Activated CD4-positive, CD25-positive, alpha-beta regulatory T cell treated with anti-CD3 and anti-CD28 coated beads, Interleukin-2, amount 50 U/mL, for 24 hours (primary cell): ENCODE results near the gene ZNHIT6.

ENCODE experiments used
- ATAC-seq, 2 donors: fragments of 150-1000 bp; cut with Tn5 transposase; one replicate each; pipeline ENCODE4 v1.10.0; 2021; ENCODE audit warnings: mild to moderate bottlenecking in 1 of 2, moderate library complexity in 1 of 2

Gene ZNHIT6

GRCh38 chr1:85615586-85616363, 92.5 kb downstream of the ZNHIT6 start:
- no peak for ATAC-seq

DNA sequence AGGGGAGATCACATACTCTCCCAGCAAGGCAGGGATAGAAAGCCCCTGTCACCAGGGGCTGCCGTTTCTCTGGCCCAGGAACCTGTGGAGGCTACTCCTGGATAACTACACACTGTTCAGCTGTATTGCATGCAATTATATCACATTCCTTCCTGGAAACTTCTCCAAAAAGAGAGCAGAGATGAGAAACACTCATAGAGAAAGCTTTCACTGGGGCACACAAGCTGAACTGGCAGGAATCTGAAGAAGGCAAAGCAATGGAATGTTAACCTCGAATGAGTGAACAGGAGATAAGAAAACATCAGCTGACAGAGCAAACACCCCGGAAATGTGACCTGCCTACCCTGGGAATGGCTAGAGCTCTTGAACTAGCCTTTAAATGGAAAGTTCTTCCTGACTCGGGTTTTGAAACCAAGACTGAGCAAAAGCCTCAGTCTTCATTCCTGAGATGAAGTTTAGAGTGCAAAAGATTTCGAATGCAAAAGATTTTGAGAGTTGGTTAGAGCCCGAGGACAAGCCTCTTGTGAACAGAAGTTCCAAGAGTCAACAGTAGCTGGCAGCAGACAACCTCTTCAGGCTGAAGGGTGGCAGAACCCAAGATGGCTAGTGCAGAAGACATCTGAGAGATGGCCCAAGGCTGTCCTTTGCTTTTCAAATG, 95.4 kb downstream of the ZNHIT6 start:
- no peak for ATAC-seq

DNA sequence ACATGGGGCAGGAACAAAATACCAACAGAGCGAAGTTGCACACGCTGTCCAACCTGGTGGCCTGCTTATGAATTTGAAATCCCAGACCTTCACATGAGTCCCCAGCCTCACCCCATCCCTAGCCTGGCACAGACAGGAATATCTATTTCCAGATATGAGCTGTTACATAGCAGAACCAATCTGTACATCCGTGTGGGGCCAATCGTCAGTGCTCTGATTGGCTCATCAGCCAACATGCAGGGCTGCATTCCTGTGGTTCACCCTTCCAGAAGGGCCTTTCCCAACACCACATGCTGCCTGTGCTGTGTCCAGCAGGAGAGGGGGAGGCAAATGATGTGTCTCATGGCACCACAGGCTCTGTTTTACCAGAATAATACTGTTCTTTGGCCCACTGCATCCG, 96.4 kb downstream of the ZNHIT6 start:
- no peak for ATAC-seq

- no peak for ATAC-seq
Measured at GRCh38 chr1:85611425-85611824, 96.8 kb downstream of the ZNHIT6 start.

- no peak for ATAC-seq
Measured at GRCh38 chr1:85609976-85610375, 98.3 kb downstream of the ZNHIT6 start.

DNA sequence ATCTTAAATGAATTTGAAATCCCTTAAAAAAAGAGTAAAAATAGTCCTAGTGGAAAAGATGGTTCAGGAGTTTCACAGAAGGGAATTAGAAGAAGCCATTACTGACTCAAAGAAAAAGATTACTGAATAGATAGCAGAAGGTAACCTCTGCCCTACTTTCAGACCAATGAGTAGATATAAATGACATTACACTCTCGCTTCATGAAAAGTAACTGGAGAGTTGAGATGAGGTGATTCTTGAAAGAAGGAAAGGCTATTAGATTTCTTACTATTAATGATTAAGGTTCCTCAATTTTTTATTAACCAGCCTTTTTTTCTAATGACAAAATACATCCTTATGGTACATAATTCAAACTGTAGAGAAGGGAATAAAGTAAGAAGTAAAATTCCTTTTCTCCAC, 99.4 kb downstream of the ZNHIT6 start:
- no peak for ATAC-seq

GRCh38 chr1:85607921-85608265, 100.3 kb downstream of the ZNHIT6 start:
- no peak for ATAC-seq

DNA sequence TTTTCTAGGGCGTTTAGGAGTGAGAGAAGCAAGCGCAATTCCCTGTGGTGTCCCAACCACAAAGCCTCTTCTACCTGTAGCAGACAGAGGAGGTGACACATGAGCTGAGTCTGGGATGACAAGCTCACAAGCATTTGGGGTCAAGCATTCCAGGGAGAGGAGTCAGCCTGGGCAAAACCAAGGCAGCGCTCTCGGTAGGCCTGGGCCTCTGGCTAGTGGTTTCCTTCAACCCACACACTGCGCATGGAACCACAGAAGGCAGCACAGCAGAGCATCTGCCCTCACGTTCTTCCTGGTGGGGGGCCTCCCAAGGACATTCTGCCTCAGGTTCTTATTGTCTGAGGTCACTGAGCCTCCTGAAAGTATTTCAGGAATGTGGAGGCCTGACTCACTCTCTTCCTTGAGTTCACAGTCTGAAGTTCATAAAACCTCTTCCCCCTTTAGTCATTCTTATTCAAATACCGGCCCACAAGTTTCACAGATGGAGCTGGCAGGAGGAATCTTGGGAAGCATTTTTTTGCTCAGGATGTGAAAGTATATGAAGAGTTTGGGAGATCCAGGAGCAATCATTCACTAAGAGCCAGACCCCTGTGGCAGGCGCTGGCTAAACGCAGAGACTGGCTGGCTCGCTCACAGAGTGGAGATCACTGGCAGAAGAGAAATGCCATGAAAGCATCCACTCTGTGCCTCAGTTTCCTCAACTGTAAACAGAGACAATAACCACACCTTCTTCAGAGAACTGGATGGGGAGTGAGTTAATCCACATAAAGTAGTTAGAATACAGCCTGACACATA, 100.9 kb downstream of the ZNHIT6 start:
- no peak for ATAC-seq

DNA sequence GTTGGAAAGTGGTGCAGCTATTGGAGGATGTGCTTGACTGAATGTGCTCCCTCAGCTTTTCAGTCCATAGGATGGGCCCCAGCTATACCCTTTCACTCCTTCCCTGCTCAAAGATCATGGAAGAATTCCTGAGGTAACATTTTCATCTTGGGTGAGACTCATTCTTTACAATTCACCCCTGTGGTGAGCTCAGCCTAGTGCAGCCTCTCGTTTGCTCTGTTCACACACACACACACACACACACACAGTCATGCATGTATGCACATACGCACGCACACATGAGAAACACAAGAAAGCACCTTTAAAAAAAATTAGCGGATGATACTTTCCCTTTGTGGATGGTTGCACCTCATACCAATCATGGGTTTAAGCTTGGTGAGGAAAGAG, 101.8 kb downstream of the ZNHIT6 start:
- no peak for ATAC-seq

GRCh38 chr1:85605484-85606413, 102.5 kb downstream of the ZNHIT6 start:
- ATAC-seq: no peak

GRCh38 chr1:85604298-85604997, 103.8 kb downstream of the ZNHIT6 start:
- no peak for ATAC-seq

DNA sequence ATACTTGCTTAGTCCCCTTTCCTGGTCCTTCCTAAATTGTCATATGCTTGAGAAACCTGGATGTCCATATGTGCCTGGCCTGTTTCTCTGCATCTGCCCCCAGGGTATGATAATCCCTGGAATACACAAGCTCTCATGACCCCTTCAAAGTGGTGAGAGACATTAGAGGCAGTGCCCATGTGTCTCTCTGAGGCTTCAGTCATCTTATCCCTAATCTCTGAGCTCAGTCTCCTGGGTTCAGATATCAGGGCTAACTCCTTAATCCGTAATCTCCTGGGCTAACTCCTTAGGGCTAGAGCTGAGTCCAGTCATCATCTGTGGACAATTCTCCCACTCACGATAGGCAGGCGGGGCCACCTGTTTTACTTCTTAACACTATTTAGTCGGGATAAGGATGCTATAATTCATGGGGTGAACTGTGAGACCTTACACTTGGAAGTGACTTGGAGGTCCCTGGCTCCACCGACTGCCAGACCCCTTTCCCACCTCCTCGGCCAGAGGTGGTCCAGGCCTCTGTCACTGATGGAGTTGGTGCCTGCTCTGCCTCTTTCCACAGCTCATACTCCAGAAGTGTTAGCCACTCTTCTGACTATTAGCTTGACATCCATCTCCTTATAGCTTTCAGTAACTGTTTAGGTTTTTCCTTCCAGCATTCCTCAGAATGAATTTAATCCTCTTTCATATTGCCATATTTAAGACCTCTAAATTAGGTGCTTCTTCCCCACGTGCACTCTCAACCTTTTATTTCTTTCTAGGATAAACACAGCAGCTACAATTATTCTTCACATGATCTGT, 105.0 kb downstream of the ZNHIT6 start:
- ATAC-seq: no peak

- ATAC-seq: no peak
Measured at GRCh38 chr1:85602571-85602970, 105.7 kb downstream of the ZNHIT6 start.

- no peak for ATAC-seq
Measured at GRCh38 chr1:85601901-85602300, 106.3 kb downstream of the ZNHIT6 start.

- ATAC-seq: no peak
Measured at GRCh38 chr1:85599681-85600080, 108.6 kb downstream of the ZNHIT6 start.
